ENCODE results near the gene LHFPL3.

The LHFPL3 gene

GRCh38 chr7:104327938-104328295 is 486 bp upstream of the LHFPL3 start:
- H2AK5ac ChIP-seq (ENCODE audit: low read length, severe bottlenecking), result no peak overlapping the region
- H3K4me2 ChIP-seq (ENCODE audit: low read length, poor library complexity, severe bottlenecking), result no peak overlapping the region
- H3K4me3 ChIP-seq (ENCODE audit: insufficient read depth in 1 of 2, low read depth in 1 of 2, low read length in 2 of 2), result peak overlapping the region in 1 of 2 experiments; percentile 49
- no peaks in the 10 kb centered on the region for H3K79me1 ChIP-seq (replicated peaks; ENCODE audit: low read length, poor library complexity, severe bottlenecking)
- H4K8ac ChIP-seq (ENCODE audit: low read length), result no peak overlapping the region
- H2BK5ac ChIP-seq (ENCODE audit: low read depth, low read length, poor library complexity, severe bottlenecking), result no peak overlapping the region
- no peak overlapping the region for H2AFZ ChIP-seq (ENCODE audit: low read depth, low read length)
- no peaks in the 10 kb centered on the region for H3K9me3 ChIP-seq (ENCODE audit: control insufficient read depth, low read length)
- H3K9ac ChIP-seq (ENCODE audit: low read length), result no peak overlapping the region
- H3K4me1 ChIP-seq (ENCODE audit: control insufficient read depth, insufficient read depth, low read depth, low read length), result peaks cover 11% of the 10 kb centered on the region
- no peak for DNase-seq
- no peak overlapping the region for H3K4ac ChIP-seq (ENCODE audit: low read depth in 1 of 2, low read length in 2 of 2)
- no peak overlapping the region for H3K23ac ChIP-seq (ENCODE audit: low read length in 2 of 2)
- no peak overlapping the region for H3K14ac ChIP-seq (ENCODE audit: low read length in 2 of 2)
- H3K36me3 ChIP-seq (ENCODE audit: control insufficient read depth in 1 of 2, insufficient read depth in 2 of 2, low read depth in 1 of 2, low read length in 2 of 2), result no peaks in the 10 kb centered on the region
- no peak overlapping the region for H2BK120ac ChIP-seq (ENCODE audit: low read depth, low read length)
- H3K27ac ChIP-seq (ENCODE audit: low read length, poor library complexity, severe bottlenecking), result no peak overlapping the region
- H3K18ac ChIP-seq (ENCODE audit: low read depth in 1 of 2, low read length in 2 of 2), result no peak overlapping the region
- no peak overlapping the region for H2BK12ac ChIP-seq (ENCODE audit: low read length in 2 of 2)
- H3K27me3 ChIP-seq (ENCODE audit: control insufficient read depth in 1 of 2, insufficient read depth in 1 of 2, low read length in 2 of 2), result peaks cover 54% of the 10 kb centered on the region in 2 experiments
- H4K91ac ChIP-seq (ENCODE audit: low read length), result no peak overlapping the region
- no peak overlapping the region for H2BK15ac ChIP-seq (ENCODE audit: low read depth, poor library complexity, severe bottlenecking)
- WGBS, result 21% methylated on average over 13 of the region's 13 CpGs

DNA sequence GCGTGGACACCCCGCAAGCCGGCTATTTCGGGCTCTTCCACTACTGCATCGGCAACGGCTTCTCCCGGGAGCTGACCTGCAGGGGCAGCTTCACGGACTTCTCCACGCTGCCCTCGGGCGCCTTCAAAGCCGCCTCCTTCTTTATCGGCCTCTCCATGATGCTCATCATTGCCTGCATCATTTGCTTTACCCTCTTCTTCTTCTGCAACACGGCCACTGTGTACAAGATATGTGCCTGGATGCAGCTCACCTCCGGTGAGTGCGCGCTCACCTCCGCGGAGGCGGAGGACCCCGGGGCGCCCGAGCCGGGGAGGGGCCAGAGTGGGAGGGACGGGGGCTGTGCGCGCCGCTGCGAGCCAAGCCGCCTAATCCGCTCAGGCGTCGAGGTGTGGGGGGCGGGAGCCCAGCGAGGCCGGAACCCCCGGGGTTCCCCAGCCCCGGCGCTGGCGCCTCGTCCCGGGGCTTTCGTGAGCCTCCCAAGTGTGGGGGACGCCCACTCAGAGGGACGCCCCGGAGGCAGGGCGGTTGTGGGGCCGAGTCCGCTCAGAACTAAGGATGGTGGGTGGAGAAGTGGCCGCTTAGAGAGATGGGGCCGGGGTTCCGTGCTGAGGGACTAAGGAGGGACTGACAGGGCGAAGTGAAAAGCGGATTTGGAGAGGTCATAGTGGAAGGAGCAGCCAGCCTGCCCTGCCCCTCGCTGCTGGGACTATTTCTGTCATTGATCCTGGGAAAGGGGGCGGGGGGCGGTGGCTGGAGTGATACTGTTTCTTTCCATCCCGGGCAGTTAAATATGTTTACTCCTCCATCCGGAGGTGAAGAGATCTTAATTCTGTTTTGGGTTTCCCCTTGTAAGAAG is 795 bp downstream of the LHFPL3 start:
- no peak overlapping the region for H3K27ac ChIP-seq (ENCODE audit: low read length, poor library complexity, severe bottlenecking)
- H2BK12ac ChIP-seq (ENCODE audit: low read length in 2 of 2), result no peak overlapping the region
- H3K9ac ChIP-seq (ENCODE audit: low read length), result no peak overlapping the region
- no peak overlapping the region for H3K18ac ChIP-seq (ENCODE audit: low read depth in 1 of 2, low read length in 2 of 2)
- no peak overlapping the region for H2BK15ac ChIP-seq (ENCODE audit: low read depth, poor library complexity, severe bottlenecking)
- no peaks in the 10 kb centered on the region for H3K79me1 ChIP-seq (replicated peaks; ENCODE audit: low read length, poor library complexity, severe bottlenecking)
- peaks cover 56 to 57% of the 10 kb centered on the region in 2 experiments for H3K27me3 ChIP-seq (ENCODE audit: control insufficient read depth in 1 of 2, insufficient read depth in 1 of 2, low read length in 2 of 2)
- no peak overlapping the region for H2AFZ ChIP-seq (ENCODE audit: low read depth, low read length)
- no peak overlapping the region for H2BK120ac ChIP-seq (ENCODE audit: low read depth, low read length)
- H3K4ac ChIP-seq (ENCODE audit: low read depth in 1 of 2, low read length in 2 of 2), result no peak overlapping the region
- H3K36me3 ChIP-seq (ENCODE audit: control insufficient read depth in 1 of 2, insufficient read depth in 2 of 2, low read depth in 1 of 2, low read length in 2 of 2), result no peaks in the 10 kb centered on the region
- no peak overlapping the region for H3K14ac ChIP-seq (ENCODE audit: low read length in 2 of 2)
- H2AK5ac ChIP-seq (ENCODE audit: low read length, severe bottlenecking), result no peak overlapping the region
- H3K9me3 ChIP-seq (ENCODE audit: control insufficient read depth, low read length), result no peaks in the 10 kb centered on the region
- H3K4me3 ChIP-seq (ENCODE audit: insufficient read depth in 1 of 2, low read depth in 1 of 2, low read length in 2 of 2), result peak overlapping the region in 1 of 2 experiments; percentile 68
- no peak overlapping the region for H4K91ac ChIP-seq (ENCODE audit: low read length)
- no peak overlapping the region for H2BK5ac ChIP-seq (ENCODE audit: low read depth, low read length, poor library complexity, severe bottlenecking)
- no peak for DNase-seq
- peaks cover 11% of the 10 kb centered on the region for H3K4me1 ChIP-seq (ENCODE audit: control insufficient read depth, insufficient read depth, low read depth, low read length)
- peak overlapping the region; percentile 38 for H3K4me2 ChIP-seq (ENCODE audit: low read length, poor library complexity, severe bottlenecking)
- no peak overlapping the region for H4K8ac ChIP-seq (ENCODE audit: low read length)
- WGBS, result 7% methylated on average over 58 of the region's 59 CpGs
- H3K23ac ChIP-seq (ENCODE audit: low read length in 2 of 2), result no peak overlapping the region

DNA sequence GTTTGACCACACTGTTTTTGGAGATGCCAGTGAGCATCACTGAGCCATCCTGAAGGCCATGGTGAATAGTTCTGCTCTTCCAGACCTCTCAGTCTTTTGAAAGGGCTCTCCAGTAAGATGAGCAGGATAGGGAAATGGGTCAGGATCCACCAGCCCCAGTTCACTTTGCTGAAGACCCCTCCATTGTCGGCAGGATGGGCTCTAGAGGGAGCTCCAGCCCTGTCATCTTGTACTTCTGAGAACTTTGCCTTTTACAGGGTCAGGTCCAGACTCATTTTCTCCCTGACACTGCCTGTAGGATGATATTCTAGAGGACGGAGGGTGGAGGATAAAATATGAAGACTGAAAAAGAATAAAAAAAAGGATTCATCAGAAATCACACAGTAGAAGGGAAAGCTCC is 13.1 kb downstream of the LHFPL3 start:
- H3K9me3 ChIP-seq (ENCODE audit: control insufficient read depth, low read length), result no peaks in the 10 kb centered on the region
- H2BK120ac ChIP-seq (ENCODE audit: low read depth, low read length), result no peak overlapping the region
- H3K23ac ChIP-seq (ENCODE audit: low read length in 2 of 2), result no peak overlapping the region
- no peak overlapping the region for H2AK5ac ChIP-seq (ENCODE audit: low read length, severe bottlenecking)
- no peak overlapping the region for H3K9ac ChIP-seq (ENCODE audit: low read length)
- no peak overlapping the region for H3K14ac ChIP-seq (ENCODE audit: low read length in 2 of 2)
- no peaks in the 10 kb centered on the region for H3K4me1 ChIP-seq (ENCODE audit: control insufficient read depth, insufficient read depth, low read depth, low read length)
- no peak overlapping the region for H2BK12ac ChIP-seq (ENCODE audit: low read length in 2 of 2)
- H4K8ac ChIP-seq (ENCODE audit: low read length), result no peak overlapping the region
- WGBS, result 18% methylated on average over 1 of the region's 2 CpGs
- H3K4me3 ChIP-seq (ENCODE audit: insufficient read depth in 1 of 2, low read depth in 1 of 2, low read length in 2 of 2), result no peak overlapping the region
- no peak overlapping the region for H2BK15ac ChIP-seq (ENCODE audit: low read depth, poor library complexity, severe bottlenecking)
- H3K4me2 ChIP-seq (ENCODE audit: low read length, poor library complexity, severe bottlenecking), result no peak overlapping the region
- H3K27ac ChIP-seq (ENCODE audit: low read length, poor library complexity, severe bottlenecking), result no peak overlapping the region
- H3K4ac ChIP-seq (ENCODE audit: low read depth in 1 of 2, low read length in 2 of 2), result no peak overlapping the region
- H3K36me3 ChIP-seq (ENCODE audit: control insufficient read depth in 1 of 2, insufficient read depth in 2 of 2, low read depth in 1 of 2, low read length in 2 of 2), result no peaks in the 10 kb centered on the region
- H3K27me3 ChIP-seq (ENCODE audit: control insufficient read depth in 1 of 2, insufficient read depth in 1 of 2, low read length in 2 of 2), result no peaks in the 10 kb centered on the region
- H4K91ac ChIP-seq (ENCODE audit: low read length), result no peak overlapping the region
- no peaks in the 10 kb centered on the region for H3K79me1 ChIP-seq (replicated peaks; ENCODE audit: low read length, poor library complexity, severe bottlenecking)
- H3K18ac ChIP-seq (ENCODE audit: low read depth in 1 of 2, low read length in 2 of 2), result no peak overlapping the region
- H2BK5ac ChIP-seq (ENCODE audit: low read depth, low read length, poor library complexity, severe bottlenecking), result no peak overlapping the region
- no peak for DNase-seq
- H2AFZ ChIP-seq (ENCODE audit: low read depth, low read length), result no peak overlapping the region

GRCh38 chr7:104352736-104353135 is 24.3 kb downstream of the LHFPL3 start:
- no peaks in the 10 kb centered on the region for H3K4me1 ChIP-seq (ENCODE audit: control insufficient read depth, insufficient read depth, low read depth, low read length)
- H4K8ac ChIP-seq (ENCODE audit: low read length), result no peak overlapping the region
- no peak overlapping the region for H2BK15ac ChIP-seq (ENCODE audit: low read depth, poor library complexity, severe bottlenecking)
- no peak for DNase-seq
- H2AFZ ChIP-seq (ENCODE audit: low read depth, low read length), result no peak overlapping the region
- no peak overlapping the region for H2BK12ac ChIP-seq (ENCODE audit: low read length in 2 of 2)
- no peak overlapping the region for H3K18ac ChIP-seq (ENCODE audit: low read depth in 1 of 2, low read length in 2 of 2)
- H3K4me3 ChIP-seq (ENCODE audit: insufficient read depth in 1 of 2, low read depth in 1 of 2, low read length in 2 of 2), result no peak overlapping the region
- H3K36me3 ChIP-seq (ENCODE audit: control insufficient read depth in 1 of 2, insufficient read depth in 2 of 2, low read depth in 1 of 2, low read length in 2 of 2), result no peaks in the 10 kb centered on the region
- H3K9me3 ChIP-seq (ENCODE audit: control insufficient read depth, low read length), result no peaks in the 10 kb centered on the region
- no peak overlapping the region for H3K27ac ChIP-seq (ENCODE audit: low read length, poor library complexity, severe bottlenecking)
- no peak overlapping the region for H3K4ac ChIP-seq (ENCODE audit: low read depth in 1 of 2, low read length in 2 of 2)
- no peak overlapping the region for H4K91ac ChIP-seq (ENCODE audit: low read length)
- 26% methylated on average over 3 of the region's 6 CpGs for WGBS
- no peaks in the 10 kb centered on the region for H3K27me3 ChIP-seq (ENCODE audit: control insufficient read depth in 1 of 2, insufficient read depth in 1 of 2, low read length in 2 of 2)
- no peak overlapping the region for H2BK120ac ChIP-seq (ENCODE audit: low read depth, low read length)
- no peak overlapping the region for H3K14ac ChIP-seq (ENCODE audit: low read length in 2 of 2)
- no peak overlapping the region for H3K23ac ChIP-seq (ENCODE audit: low read length in 2 of 2)
- no peak overlapping the region for H2BK5ac ChIP-seq (ENCODE audit: low read depth, low read length, poor library complexity, severe bottlenecking)
- H3K9ac ChIP-seq (ENCODE audit: low read length), result no peak overlapping the region
- no peaks in the 10 kb centered on the region for H3K79me1 ChIP-seq (replicated peaks; ENCODE audit: low read length, poor library complexity, severe bottlenecking)
- no peak overlapping the region for H2AK5ac ChIP-seq (ENCODE audit: low read length, severe bottlenecking)
- H3K4me2 ChIP-seq (ENCODE audit: low read length, poor library complexity, severe bottlenecking), result no peak overlapping the region
